ENCODE results near the gene FLT3. TPM values are rescaled to one million over a fixed set of nuclear protein-coding genes. Genes with fewer than 3 reads are reported as not detected.
A peak's percentile ranks its signal among the peaks of the same experiment; 100 is the strongest.

Gene FLT3
- total and polyA plus RNA-seq, 2 of the 13 experiments (the other 11 are each of a cell fraction or from before 2014, with no cell fraction given): not detected

GRCh38 chr13:28138012-28138755, 37.8 kb upstream of the FLT3 start, which contains the start of gene PAN3 (continued):
- TF ChIP-seq, protein P1, sequence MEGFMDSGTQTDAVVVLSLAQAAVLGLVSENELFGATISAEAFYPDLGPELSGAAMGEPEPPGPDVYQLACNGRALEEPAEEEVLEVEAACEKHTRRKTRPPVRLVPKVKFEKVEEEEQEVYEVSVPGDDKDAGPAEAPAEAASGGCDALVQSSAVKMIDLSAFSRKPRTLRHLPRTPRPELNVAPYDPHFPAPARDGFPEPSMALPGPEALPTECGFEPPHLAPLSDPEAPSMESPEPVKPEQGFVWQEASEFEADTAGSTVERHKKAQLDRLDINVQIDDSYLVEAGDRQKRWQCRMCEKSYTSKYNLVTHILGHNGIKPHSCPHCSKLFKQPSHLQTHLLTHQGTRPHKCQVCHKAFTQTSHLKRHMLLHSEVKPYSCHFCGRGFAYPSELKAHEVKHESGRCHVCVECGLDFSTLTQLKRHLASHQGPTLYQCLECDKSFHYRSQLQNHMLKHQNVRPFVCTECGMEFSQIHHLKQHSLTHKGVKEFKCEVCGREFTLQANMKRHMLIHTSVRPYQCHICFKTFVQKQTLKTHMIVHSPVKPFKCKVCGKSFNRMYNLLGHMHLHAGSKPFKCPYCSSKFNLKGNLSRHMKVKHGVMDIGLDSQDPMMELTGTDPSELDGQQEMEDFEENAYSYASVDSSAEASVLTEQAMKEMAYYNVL (CRISPR knock-in tag; IDR thresholded peaks at IDR 0.05; ENCODE audit: borderline replicate concordance): peak; percentile 65; the same call in 1 of the 2 replicates
- TF ChIP-seq, protein P2, sequence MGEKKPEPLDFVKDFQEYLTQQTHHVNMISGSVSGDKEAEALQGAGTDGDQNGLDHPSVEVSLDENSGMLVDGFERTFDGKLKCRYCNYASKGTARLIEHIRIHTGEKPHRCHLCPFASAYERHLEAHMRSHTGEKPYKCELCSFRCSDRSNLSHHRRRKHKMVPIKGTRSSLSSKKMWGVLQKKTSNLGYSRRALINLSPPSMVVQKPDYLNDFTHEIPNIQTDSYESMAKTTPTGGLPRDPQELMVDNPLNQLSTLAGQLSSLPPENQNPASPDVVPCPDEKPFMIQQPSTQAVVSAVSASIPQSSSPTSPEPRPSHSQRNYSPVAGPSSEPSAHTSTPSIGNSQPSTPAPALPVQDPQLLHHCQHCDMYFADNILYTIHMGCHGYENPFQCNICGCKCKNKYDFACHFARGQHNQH (CRISPR knock-in tag; IDR thresholded peaks at IDR 0.05): peak; percentile 66; the same call in 1 of the 2 replicates
- TF ChIP-seq ZFX (CRISPR knock-in tag; IDR thresholded peaks at IDR 0.05; ENCODE audit: low read depth): peak; percentile 58; the same call in 1 of the 2 replicates
- TF ChIP-seq SRSF1 (optimal IDR thresholded peaks at IDR 0.05; ENCODE audit: low read depth, low read length): peak; percentile 64
- TF ChIP-seq, protein P3, sequence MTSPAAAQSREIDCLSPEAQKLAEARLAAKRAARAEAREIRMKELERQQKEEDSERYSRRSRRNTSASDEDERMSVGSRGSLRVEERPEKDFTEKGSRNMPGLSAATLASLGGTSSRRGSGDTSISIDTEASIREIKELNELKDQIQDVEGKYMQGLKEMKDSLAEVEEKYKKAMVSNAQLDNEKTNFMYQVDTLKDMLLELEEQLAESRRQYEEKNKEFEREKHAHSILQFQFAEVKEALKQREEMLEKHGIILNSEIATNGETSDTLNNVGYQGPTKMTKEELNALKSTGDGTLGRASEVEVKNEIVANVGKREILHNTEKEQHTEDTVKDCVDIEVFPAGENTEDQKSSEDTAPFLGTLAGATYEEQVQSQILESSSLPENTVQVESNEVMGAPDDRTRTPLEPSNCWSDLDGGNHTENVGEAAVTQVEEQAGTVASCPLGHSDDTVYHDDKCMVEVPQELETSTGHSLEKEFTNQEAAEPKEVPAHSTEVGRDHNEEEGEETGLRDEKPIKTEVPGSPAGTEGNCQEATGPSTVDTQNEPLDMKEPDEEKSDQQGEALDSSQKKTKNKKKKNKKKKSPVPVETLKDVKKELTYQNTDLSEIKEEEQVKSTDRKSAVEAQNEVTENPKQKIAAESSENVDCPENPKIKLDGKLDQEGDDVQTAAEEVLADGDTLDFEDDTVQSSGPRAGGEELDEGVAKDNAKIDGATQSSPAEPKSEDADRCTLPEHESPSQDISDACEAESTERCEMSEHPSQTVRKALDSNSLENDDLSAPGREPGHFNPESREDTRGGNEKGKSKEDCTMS (CRISPR knock-in tag; conservative IDR thresholded peaks at IDR 0.05): no peak
- TF ChIP-seq ZNF552 (CRISPR knock-in tag; IDR thresholded peaks at IDR 0.05; ENCODE audit: borderline replicate concordance): peak; percentile 38; the same call in 1 of the 2 replicates
- peak; percentile 55; the same call in 1 of the 2 replicates for TF ChIP-seq SP4 (CRISPR knock-in tag; IDR thresholded peaks at IDR 0.05)
- TF ChIP-seq ZNF883 (CRISPR knock-in tag; IDR thresholded peaks at IDR 0.05; ENCODE audit: not compliant biosample characterization): peak; percentile 56
- TF ChIP-seq ZNF75D (CRISPR knock-in tag; IDR thresholded peaks at IDR 0.05; ENCODE audit: borderline replicate concordance): no peak
- no peak for TF ChIP-seq AGO2 (optimal IDR thresholded peaks at IDR 0.05; ENCODE audit: low read depth, low read length)
- TF ChIP-seq ZFP41 (CRISPR knock-in tag; IDR thresholded peaks at IDR 0.05; ENCODE audit: borderline replicate concordance): no peak
- TF ChIP-seq, protein P4, sequence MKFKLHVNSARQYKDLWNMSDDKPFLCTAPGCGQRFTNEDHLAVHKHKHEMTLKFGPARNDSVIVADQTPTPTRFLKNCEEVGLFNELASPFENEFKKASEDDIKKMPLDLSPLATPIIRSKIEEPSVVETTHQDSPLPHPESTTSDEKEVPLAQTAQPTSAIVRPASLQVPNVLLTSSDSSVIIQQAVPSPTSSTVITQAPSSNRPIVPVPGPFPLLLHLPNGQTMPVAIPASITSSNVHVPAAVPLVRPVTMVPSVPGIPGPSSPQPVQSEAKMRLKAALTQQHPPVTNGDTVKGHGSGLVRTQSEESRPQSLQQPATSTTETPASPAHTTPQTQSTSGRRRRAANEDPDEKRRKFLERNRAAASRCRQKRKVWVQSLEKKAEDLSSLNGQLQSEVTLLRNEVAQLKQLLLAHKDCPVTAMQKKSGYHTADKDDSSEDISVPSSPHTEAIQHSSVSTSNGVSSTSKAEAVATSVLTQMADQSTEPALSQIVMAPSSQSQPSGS (CRISPR knock-in tag; IDR thresholded peaks at IDR 0.05): no peak
- TF ChIP-seq ZNF879 (CRISPR knock-in tag; IDR thresholded peaks at IDR 0.05): no peak
- TF ChIP-seq BRCA1 (CRISPR knock-in tag; IDR thresholded peaks at IDR 0.05): no peak
- TF ChIP-seq LBX2 (CRISPR knock-in tag; IDR thresholded peaks at IDR 0.05; ENCODE audit: borderline replicate concordance): no peak
- TF ChIP-seq, protein P5, sequence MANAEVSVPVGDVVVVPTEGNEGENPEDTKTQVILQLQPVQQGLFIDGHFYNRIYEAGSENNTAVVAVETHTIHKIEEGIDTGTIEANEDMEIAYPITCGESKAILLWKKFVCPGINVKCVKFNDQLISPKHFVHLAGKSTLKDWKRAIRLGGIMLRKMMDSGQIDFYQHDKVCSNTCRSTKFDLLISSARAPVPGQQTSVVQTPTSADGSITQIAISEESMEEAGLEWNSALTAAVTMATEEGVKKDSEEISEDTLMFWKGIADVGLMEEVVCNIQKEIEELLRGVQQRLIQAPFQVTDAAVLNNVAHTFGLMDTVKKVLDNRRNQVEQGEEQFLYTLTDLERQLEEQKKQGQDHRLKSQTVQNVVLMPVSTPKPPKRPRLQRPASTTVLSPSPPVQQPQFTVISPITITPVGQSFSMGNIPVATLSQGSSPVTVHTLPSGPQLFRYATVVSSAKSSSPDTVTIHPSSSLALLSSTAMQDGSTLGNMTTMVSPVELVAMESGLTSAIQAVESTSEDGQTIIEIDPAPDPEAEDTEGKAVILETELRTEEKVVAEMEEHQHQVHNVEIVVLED (CRISPR knock-in tag; IDR thresholded peaks at IDR 0.05; ENCODE audit: borderline replicate concordance): peak; percentile 65; the same call in 1 of the 2 replicates
- TF ChIP-seq, protein P6, sequence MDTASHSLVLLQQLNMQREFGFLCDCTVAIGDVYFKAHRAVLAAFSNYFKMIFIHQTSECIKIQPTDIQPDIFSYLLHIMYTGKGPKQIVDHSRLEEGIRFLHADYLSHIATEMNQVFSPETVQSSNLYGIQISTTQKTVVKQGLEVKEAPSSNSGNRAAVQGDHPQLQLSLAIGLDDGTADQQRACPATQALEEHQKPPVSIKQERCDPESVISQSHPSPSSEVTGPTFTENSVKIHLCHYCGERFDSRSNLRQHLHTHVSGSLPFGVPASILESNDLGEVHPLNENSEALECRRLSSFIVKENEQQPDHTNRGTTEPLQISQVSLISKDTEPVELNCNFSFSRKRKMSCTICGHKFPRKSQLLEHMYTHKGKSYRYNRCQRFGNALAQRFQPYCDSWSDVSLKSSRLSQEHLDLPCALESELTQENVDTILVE (CRISPR knock-in tag; IDR thresholded peaks at IDR 0.05): peak; percentile 88
